Spleen (tissue), 11 donors: ENCODE measurements around the gene ARL15. TPM values are rescaled to one million over a fixed set of nuclear protein-coding genes. Genes with fewer than 3 reads are reported as not detected.

Experiments used
- DNase-seq: peaks from one replicate; pipeline ENCODE4 v3.0.0-alpha.2; 2020
- H3K27ac ChIP-seq, 8 donors: fragments of 200-600 bp; sonication (generic) in 7 of 8; 1 replicate in 4 of 8; 2 replicates in 4 of 8; pipeline versions ENCODE4 v1.5.0 to v1.8.0; 2016 to 2021; ENCODE audit warnings: inconsistent platforms in 4 of 8, mild to moderate bottlenecking in 4 of 8, moderate library complexity in 1 of 8
- H3K27me3 ChIP-seq, 7 donors: fragments of 200-600 bp; sonication (generic) in 6 of 7; replicated peaks in 1 of 7; 1 replicate in 4 of 7; 2 replicates in 3 of 7; pipeline versions ENCODE4 v1.5.0 to v1.8.0; 2016 to 2021; ENCODE audit warnings: inconsistent platforms in 3 of 7, mild to moderate bottlenecking in 1 of 7
- H3K36me3 ChIP-seq, 6 donors: fragments of 200-600 bp; sonication (generic) in 5 of 6; 1 replicate in 4 of 6; 2 replicates in 2 of 6; pipeline versions ENCODE4 v1.5.0 to v1.8.0; 2016 to 2021; ENCODE audit warnings: inconsistent platforms in 2 of 6
- H3K4me1 ChIP-seq, 6 donors: fragments of 200-600 bp; sonication (generic) in 5 of 6; 1 replicate in 3 of 6; 2 replicates in 3 of 6; pipeline versions ENCODE4 v1.5.0 to v1.8.0; 2016 to 2021; ENCODE audit warnings: inconsistent platforms in 3 of 6
- H3K4me3 ChIP-seq, 8 donors: fragments of 200-600 bp; sonication (generic) in 7 of 8; 1 replicate in 4 of 8; 2 replicates in 4 of 8; pipeline versions ENCODE4 v1.5.0 to v1.8.0; 2016 to 2021; ENCODE audit warnings: inconsistent platforms in 4 of 8, mild to moderate bottlenecking in 4 of 8, moderate library complexity in 2 of 8
- H3K9me3 ChIP-seq, 8 donors: fragments of 200-600 bp; sonication (generic) in 7 of 8; 1 replicate in 4 of 8; 2 replicates in 4 of 8; pipeline versions ENCODE4 v1.5.0 to v1.8.0; 2016 to 2021; ENCODE audit warnings: inconsistent platforms in 4 of 8
- CTCF ChIP-seq, 11 experiments: fragments of 200-600 bp in 7 of 11; fragments of 450-650 bp in 4 of 11; sonication (generic) in 4 of 11; IDR thresholded peaks in 8 of 11; conservative IDR thresholded peaks in 3 of 11; 1 replicate in 7 of 11; 2 replicates in 4 of 11; pipeline versions ENCODE4 v1.4.0 to v1.8.0; 2016 to 2021; ENCODE audit warnings: antibody characterized with exemption in 11 of 11, inconsistent platforms in 4 of 11, mild to moderate bottlenecking in 1 of 11
- POLR2A ChIP-seq, 3 donors: fragments of 450-650 bp; IDR thresholded peaks; one replicate each; pipeline ENCODE4 v1.5.1; 2017; ENCODE audit warnings: antibody characterized with exemption in 3 of 3, mild to moderate bottlenecking in 1 of 3
- POLR2AphosphoS5 ChIP-seq, 3 donors: sonication (generic); formaldehyde crosslinking; IDR thresholded peaks; one replicate each; pipeline ENCODE4 v1.5.1; 2017; ENCODE audit warnings: antibody characterized with exemption in 3 of 3
- WGBS, 5 donors: extraction: QIAGEN DNeasy Blood & Tissue Kit in 3 of 5; methylation state at CpG; one replicate each; pipeline versions ENCODE4 v1.1.5 to v1.1.7; 2013 to 2018; 5-methylcytosine and 5-hydroxymethylcytosine counted together
- intact Hi-C: fragments of 100-400 bp; cut with DNase I; formaldehyde crosslinking; loops from one replicate; pipeline ENCODE4 v1.15.0; 2023; ENCODE audit warnings: low total_unique reads
- polyA plus RNA-seq, 3 donors: library from polyadenylated mRNA; stranded (reverse); fragments of 200-250 nt; gene quantifications; one replicate each; pipeline ENCODE4 v1.2.1, GENCODE V29; 2013
- total RNA-seq, 7 donors: library from RNA; depleted of rRNA in 3 of 7; stranded (reverse); fragments of >200 nt in 3 of 7; fragmentation: NEBNext Ultra II Directional in 4 of 7; extraction: Animal tissue kit (Norgen Biotek cat#: 25700) in 4 of 7; gene quantifications; one replicate each; pipeline versions ENCODE4 v1.1.0 to v1.2.1, GENCODE V29; 2016 to 2021
- donor health status: healthy with polysubstance abuse.
- donor health status: DM: no; HTN: no; CAD: no; lungs with moderate emphysema.
- donor health status: DM: no; HTN: no; CAD: no.
- donor health status: Bipolar disorder and iron deficiency.
- donor health status: healthy.
- donor health status: DM: no; HTN: no; CAD: no.
- donor health status: DM: yes; HTN: yes; CAD: no.

Gene ARL15
- total and polyA plus RNA-seq, 10 donors: 6.3 to 70.2 (median 37.1) TPM

DNA sequence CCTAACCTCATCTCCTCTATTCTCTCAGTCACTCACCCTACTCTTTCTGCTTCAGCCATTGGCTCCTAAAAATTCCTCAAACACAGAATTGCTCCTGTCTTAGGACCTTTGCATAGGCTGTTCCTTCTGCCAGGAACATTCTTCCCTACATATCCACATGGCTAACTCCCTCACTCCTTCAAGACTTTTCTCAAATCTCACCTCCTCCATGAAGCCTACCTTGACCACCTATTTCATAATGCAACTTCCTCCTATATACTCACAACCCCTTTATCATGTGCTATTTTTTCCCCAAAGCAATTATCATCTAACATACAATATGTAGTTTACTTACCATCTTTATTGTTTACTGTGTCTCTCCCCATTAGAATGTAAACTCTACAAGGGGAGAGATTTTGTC is 45.8 kb downstream of the ARL15 start:
- no peak for DNase-seq
- Histone ChIP-seq H3K36me3 (no peaks in the 10 kb centered on the region), H3K27me3 (no peaks in the 10 kb centered on the region), H3K9me3 (peaks cover 0 to 5% (median 0%) of the 10 kb centered on the region in 8 donors), H3K4me3 (no peak overlapping the region), H3K27ac (no peak overlapping the region), H3K4me1 (peaks cover 0 to 17% (median 3%) of the 10 kb centered on the region in 6 donors)
- intact Hi-C loops: no loop called here
- TF ChIP-seq POLR2A (IDR thresholded peaks at IDR 0.05): no peak
- no peak for TF ChIP-seq POLR2AphosphoS5 (IDR thresholded peaks at IDR 0.05)
- no peak for TF ChIP-seq CTCF (IDR thresholded peaks at IDR 0.05 in 8 of 11, conservative IDR thresholded peaks at IDR 0.05 in 3 of 11)

- no peaks in the 10 kb centered on the region for H3K9me3 ChIP-seq
- 35 to 50% (median 39%) methylated on average over 1 of the region's 1 CpG for WGBS, 5 donors
Measured at GRCh38 chr5:54263447-54263846, 46.9 kb downstream of the ARL15 start.

DNA sequence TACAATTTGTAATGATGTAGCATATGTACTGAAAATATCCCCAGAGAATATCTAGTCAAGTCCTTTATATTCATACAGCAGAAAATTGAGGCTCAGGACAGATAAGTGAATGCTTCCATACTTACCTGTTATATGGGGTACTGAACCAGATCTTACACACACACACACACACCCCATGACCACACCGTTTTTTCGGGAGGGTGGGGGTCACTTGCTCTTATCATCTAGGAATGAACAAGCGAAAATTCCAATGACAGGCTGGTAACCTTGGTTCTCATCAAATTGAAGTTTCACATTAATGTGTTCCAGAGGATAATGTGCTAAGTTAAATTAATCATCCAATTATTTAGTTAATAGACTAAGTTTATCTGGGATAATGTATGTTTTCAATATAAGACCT is 48.8 kb downstream of the ARL15 start:
- Histone ChIP-seq H3K4me1 (peaks cover 0 to 16% (median 3%) of the 10 kb centered on the region in 6 donors), H3K9me3 (no peaks in the 10 kb centered on the region), H3K4me3 (no peak overlapping the region), H3K27ac (no peak overlapping the region), H3K36me3 (no peaks in the 10 kb centered on the region), H3K27me3 (no peaks in the 10 kb centered on the region)
- 84 to 98% (median 90%) methylated on average over 3 of the region's 3 CpGs for WGBS, 5 donors
- intact Hi-C loops: no loop called here
- no peak for TF ChIP-seq POLR2AphosphoS5 (IDR thresholded peaks at IDR 0.05)
- TF ChIP-seq POLR2A (IDR thresholded peaks at IDR 0.05): no peak
- no peak for TF ChIP-seq CTCF (IDR thresholded peaks at IDR 0.05 in 8 of 11, conservative IDR thresholded peaks at IDR 0.05 in 3 of 11)
- DNase-seq: no peak

More at GRCh38 chr5:54263447-54263846, 46.9 kb downstream of the ARL15 start:
- Histone ChIP-seq H3K27ac (no peak overlapping the region), H3K4me1 (peaks cover 0 to 17% (median 3%) of the 10 kb centered on the region in 6 donors), H3K27me3 (no peaks in the 10 kb centered on the region), H3K36me3 (no peaks in the 10 kb centered on the region), H3K4me3 (no peak overlapping the region)
- no peak for DNase-seq
- TF ChIP-seq CTCF (IDR thresholded peaks at IDR 0.05 in 8 of 11, conservative IDR thresholded peaks at IDR 0.05 in 3 of 11) (no peak), POLR2A (IDR thresholded peaks at IDR 0.05) (no peak), POLR2AphosphoS5 (IDR thresholded peaks at IDR 0.05) (no peak)
- intact Hi-C loops: no loop called here

GRCh38 chr5:54259981-54260380 is 50.4 kb downstream of the ARL15 start:
- Histone ChIP-seq H3K4me3 (no peak overlapping the region), H3K27ac (no peak overlapping the region), H3K27me3 (no peaks in the 10 kb centered on the region), H3K4me1 (peaks cover 0 to 10% (median 6%) of the 10 kb centered on the region in 6 donors), H3K9me3 (no peaks in the 10 kb centered on the region), H3K36me3 (no peaks in the 10 kb centered on the region)
- DNase-seq: no peak
- intact Hi-C loops: no loop called here
- TF ChIP-seq POLR2A (IDR thresholded peaks at IDR 0.05): no peak
- no peak for TF ChIP-seq CTCF (IDR thresholded peaks at IDR 0.05 in 8 of 11, conservative IDR thresholded peaks at IDR 0.05 in 3 of 11)
- no peak for TF ChIP-seq POLR2AphosphoS5 (IDR thresholded peaks at IDR 0.05)
- WGBS, 5 donors: 89 to 97% (median 95%) methylated on average over 4 of the region's 4 CpGs
